HUES64 (cell line): ENCODE measurements around the gene MMP26.

Source experiments
- H3K27ac ChIP-seq: 2 replicates; pipeline ENCODE4 v1.7.0; 2013; ENCODE audit warnings: low read depth, low read length, inconsistent platforms
- H3K27me3 ChIP-seq: 2 replicates; pipeline ENCODE4 v1.6.1; 2013; ENCODE audit warnings: mild to moderate bottlenecking, low read length; ENCODE audit not compliant: insufficient read depth
- H3K36me3 ChIP-seq: 2 replicates; pipeline ENCODE4 v1.6.1; 2013; ENCODE audit warnings: mild to moderate bottlenecking, low read length; ENCODE audit not compliant: insufficient read depth
- H3K4me1 ChIP-seq: 2 replicates; pipeline ENCODE4 v1.6.1; 2013; ENCODE audit warnings: mild to moderate bottlenecking, low read length, moderate library complexity; ENCODE audit not compliant: insufficient read depth
- H3K4me3 ChIP-seq: 2 replicates; pipeline ENCODE4 v1.5.1; 2013; ENCODE audit warnings: mild to moderate bottlenecking, low read length, moderate library complexity
- H3K9ac ChIP-seq: 2 replicates; pipeline ENCODE4 v1.6.1; 2013; ENCODE audit warnings: mild to moderate bottlenecking, low read depth, low read length
- H3K9me3 ChIP-seq: 2 replicates; pipeline ENCODE4 v1.6.1; 2013; ENCODE audit warnings: low read depth, low read length; ENCODE audit not compliant: insufficient read depth
- WGBS: fragments of 150-250, 120-280 bp; methylation state at CpG from one replicate; pipeline ENCODE4 v1.1.7; 2013; ENCODE audit warnings: missing lambda C conversion rate; 5-methylcytosine and 5-hydroxymethylcytosine counted together

The MMP26 gene

GRCh38 chr11:4727171-4727570 is 22.6 kb downstream of the MMP26 start:
- Histone ChIP-seq H3K4me3 (no peak overlapping the region), H3K4me1 (no peaks in the 10 kb centered on the region), H3K36me3 (no peaks in the 10 kb centered on the region), H3K27me3 (no peaks in the 10 kb centered on the region), H3K27ac (no peak overlapping the region), H3K9ac (no peak overlapping the region), H3K9me3 (no peaks in the 10 kb centered on the region)
- 98% methylated on average over 2 of the region's 2 CpGs for WGBS

DNA sequence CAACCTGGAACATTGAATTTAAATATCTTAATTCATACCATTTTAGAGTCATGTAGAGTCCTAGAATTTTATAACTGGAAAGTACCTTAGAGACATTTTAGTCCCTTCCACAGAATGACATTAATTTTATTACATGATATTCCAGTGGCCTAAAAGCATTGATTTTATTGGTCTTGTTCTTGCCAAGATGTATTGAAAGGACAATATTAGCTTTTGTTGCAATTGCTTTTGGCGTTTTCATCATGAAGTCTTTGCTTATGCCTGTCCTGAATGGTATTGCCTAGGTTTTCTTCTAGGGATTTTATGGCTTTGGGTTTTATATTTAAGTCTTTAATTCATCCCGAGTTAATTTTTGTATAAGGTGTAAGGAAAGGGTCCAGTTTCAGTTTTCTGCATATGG is 36.2 kb downstream of the MMP26 start:
- WGBS: 95% methylated on average over 2 of the region's 2 CpGs
- H3K4me3 ChIP-seq: no peak overlapping the region
- H3K27ac ChIP-seq: no peak overlapping the region

DNA sequence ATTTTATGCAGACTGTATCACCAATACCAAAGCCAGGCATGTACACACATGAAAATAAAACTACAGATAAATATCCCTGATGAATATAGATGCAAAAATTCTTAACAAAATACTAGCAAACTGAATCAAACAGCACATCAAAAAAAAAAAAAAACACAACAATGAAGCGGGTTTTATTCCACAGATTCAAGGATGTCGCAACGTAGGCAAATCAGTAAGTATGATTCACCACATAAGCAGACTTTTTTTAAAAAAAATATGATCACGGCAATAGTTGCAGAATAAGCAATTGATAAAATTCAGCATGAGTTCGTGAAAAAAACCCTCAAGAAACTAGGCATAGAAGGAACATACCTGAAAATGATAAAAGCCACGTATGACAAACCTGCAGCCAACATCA is 43.9 kb downstream of the MMP26 start:
- 97% methylated on average over 6 of the region's 6 CpGs for WGBS
- no peaks in the 10 kb centered on the region for H3K27me3 ChIP-seq
- H3K9me3 ChIP-seq: no peaks in the 10 kb centered on the region
- H3K27ac ChIP-seq: no peak overlapping the region
- no peak overlapping the region for H3K9ac ChIP-seq
- H3K4me1 ChIP-seq: no peaks in the 10 kb centered on the region
- no peak overlapping the region for H3K4me3 ChIP-seq
- no peaks in the 10 kb centered on the region for H3K36me3 ChIP-seq

More for the DNA sequence above, 36.2 kb downstream of the MMP26 start:
- H3K9ac ChIP-seq: no peak overlapping the region
- H3K36me3 ChIP-seq: no peaks in the 10 kb centered on the region
- no peaks in the 10 kb centered on the region for H3K9me3 ChIP-seq
- no peaks in the 10 kb centered on the region for H3K4me1 ChIP-seq
- H3K27me3 ChIP-seq: no peaks in the 10 kb centered on the region

- H3K27me3 ChIP-seq: no peaks in the 10 kb centered on the region
- no peak overlapping the region for H3K27ac ChIP-seq
- no peak overlapping the region for H3K4me3 ChIP-seq
- WGBS: 91% methylated on average over 1 of the region's 1 CpG
- no peak overlapping the region for H3K9ac ChIP-seq
- no peaks in the 10 kb centered on the region for H3K36me3 ChIP-seq
- no peaks in the 10 kb centered on the region for H3K4me1 ChIP-seq
- no peaks in the 10 kb centered on the region for H3K9me3 ChIP-seq
These were observed 46.6 kb downstream of the MMP26 start for GRCh38 chr11:4751201-4751600.
